HG03442 (cell line): ENCODE results near the gene DCTN2.
"Not testable (repeated sequence)": the region's sequence is repeated elsewhere in the genome, so short reads cannot be mapped to it uniquely, and the experiment has no call there.

Source experiments
- ATAC-seq: cut with Tn5 transposase; IDR thresholded peaks from one replicate; pipeline ENCODE4 v1.9.1; 2021; ENCODE audit warnings: mild to moderate bottlenecking, moderate library complexity; ENCODE audit not compliant: unreplicated experiment

The DCTN2 gene

DNA sequence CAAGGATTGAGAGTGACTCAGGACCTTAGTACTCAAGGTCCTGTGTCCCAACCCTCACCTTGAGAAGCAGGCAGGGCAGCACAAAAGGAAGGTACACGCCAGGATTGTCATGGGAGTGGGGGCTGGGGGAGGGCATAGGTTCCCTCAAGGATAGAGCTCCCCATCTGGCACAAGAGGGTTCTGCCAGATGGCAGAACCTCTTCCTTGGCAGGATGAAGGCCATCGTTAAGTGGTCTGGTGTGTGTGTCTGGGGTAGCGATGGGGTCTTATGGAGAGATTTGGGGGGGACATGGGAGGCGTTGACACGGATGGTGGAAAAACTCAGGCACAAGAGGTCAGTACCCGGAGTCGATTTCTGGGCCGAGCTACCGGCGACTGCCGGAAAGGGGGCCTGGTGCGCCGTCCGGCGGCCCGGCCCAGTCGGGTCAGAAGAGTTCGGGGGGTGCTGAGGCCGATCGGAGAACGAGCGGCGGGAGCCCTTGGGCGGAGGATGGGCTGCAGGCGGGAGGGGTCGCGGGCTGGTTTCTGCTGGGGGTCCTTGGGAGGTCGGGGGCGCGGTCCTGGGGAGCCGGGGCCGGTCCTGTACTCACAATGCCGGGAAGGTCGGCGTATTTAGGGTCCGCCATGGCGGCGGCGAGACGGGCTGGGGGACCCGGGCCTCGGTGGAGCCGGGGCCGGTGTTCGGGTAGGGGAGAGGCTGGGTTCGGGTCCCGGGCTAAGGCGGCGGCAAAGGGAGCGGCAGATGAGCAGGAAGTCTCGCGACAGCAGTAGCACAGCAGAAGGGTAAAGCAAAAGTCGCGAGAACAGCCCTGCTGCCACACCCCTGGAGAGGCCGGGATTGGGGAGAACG lies at the start of gene DCTN2:
Gene DCTN2, minus strand, starts transcription at position 755 of the 850 bp plus-strand sequence. Its CDS starts 129 bp downstream, at position 626.
- ATAC-seq, result peak; percentile 98

DNA sequence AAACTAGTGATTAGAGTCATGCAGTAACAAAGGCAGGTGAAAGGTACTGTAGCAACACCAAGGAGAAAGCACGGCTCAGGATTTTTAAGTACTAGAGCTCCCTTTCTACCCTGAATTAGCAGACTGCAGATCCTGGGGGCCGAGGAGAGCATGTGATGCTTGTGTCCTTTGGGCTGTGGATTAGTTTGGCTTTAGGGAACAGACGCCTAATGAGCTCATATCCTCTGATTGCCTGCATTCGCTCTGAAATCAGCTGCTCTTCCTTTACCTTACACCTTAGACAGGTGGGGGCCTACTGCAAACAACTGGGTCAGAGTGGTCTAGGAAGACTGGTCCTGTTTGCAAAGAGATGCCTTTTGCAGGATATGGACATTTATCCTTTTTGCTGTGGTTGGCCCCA lies 46.2 kb upstream of the DCTN2 start:
- no peak for ATAC-seq

DNA sequence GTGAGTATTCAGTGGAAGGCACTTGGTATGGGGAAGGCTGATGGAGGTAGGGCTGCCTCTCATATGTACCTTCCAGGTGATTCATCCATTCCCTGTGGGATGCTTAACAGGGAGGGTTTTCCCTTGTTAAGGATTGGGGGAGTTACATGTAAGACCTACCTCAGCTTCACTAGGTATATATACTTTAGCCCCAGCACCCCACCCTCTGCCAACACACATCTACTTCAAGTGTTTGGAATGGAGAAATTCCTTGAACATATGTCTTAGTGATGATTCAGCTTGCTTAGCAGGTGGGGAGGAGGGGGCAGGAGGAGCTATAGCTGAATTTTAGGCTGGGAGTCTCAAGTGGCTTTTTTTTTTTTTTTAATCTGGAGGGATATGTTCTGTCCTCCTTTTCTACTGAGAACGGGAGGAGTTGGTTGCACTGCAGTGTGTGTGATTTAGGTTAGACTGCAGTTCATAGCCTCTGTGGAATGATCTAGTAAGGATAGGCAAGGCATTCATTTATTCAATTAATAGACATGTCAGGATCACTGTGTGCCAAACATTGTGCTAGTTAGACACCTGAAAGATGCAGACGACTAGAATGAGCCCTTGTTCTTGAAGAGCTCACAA lies 45.7 kb upstream of the DCTN2 start:
- no peak for ATAC-seq

DNA sequence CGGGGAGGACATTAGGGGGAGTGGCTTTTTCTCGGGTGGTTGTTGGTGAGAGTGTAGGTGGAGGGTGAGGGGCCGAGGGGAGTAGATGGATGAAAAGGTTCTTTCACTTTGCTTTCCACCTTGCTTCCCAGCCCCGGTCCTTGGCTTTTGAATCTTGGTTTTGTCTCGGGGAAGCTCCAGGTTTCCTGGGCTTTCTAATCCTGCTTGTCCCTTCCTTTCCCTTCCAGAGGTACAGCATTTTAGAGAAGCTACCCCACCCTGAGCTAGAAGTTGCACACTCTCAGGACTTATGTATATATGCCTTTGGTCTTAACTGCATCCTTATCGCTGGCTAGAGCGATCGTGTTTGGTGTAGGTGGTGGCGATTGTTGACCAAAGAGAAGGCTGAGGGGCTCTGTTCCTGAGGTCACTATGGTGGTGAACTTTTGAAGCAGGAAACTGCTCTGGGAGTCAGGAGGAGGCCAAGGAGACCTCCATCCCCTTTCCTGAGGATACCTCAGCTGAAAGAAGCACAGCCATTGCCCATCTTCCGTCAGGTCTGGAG lies 44.9 kb upstream of the DCTN2 start:
- ATAC-seq, result no peak

DNA sequence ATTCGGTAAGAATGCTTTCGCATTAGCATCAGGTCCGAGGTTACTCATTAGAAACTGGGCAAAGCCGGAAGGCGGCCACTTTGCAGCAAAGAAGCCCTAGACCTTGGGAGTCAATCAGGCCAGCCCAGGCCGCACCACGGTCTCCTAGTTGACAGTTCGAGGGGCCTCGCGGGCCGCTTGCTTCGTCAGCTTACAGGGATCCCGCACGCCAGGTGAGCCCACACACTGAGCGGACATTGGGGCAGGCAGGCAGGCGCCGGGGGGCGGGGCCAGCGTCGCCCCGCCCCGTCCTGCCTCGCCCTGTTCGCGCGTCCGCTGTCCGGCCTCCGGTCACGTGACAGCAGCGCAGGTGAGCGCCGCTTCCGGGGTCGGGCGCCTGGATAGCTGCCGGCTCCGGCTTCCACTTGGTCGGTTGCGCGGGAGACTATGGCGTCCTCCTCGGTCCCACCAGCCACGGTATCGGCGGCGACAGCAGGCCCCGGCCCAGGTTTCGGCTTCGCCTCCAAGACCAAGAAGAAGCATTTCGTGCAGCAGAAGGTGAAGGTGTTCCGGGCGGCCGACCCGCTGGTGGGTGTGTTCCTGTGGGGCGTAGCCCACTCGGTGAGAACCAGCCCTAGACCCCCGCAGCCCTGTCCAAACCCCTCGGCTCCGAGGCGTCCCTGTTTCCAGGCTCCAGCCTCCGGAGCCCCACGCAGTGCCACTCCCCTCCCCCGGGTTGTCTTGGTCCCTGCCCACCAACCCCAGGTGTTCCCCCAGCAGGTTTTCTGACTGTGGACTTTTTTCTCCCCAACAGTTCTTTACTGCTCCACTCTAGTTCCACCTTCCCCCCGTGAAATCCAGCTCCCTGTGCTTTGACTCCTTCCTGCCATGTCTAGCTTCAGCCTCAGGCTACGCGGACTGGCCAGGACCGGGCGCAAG lies 44.1 kb upstream of the DCTN2 start, which contains the start of gene PIP4K2C:
Gene PIP4K2C, plus strand, starts transcription at position 329 of the 918 bp plus-strand sequence. Its CDS starts 98 bp downstream, at position 427.
- peak; percentile 92 for ATAC-seq

DNA sequence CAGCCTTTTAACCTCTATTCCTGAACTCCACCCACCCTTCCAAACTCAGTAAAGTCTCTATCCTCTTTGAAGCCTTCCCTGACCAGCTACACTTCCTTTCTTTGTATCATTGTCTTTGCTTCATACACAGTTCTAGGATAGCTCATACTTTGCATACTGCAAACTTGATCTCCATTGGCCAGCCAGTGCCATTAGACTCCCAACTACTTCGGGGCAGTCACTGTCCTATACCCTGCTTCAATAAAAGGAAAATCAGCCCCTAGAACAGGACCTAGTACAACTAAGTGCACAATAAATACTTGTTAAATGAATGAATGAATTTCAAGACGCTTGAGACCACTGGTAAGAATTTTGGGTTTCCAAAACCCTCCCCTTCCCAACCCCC lies 43.5 kb upstream of the DCTN2 start:
- no peak for ATAC-seq

DNA sequence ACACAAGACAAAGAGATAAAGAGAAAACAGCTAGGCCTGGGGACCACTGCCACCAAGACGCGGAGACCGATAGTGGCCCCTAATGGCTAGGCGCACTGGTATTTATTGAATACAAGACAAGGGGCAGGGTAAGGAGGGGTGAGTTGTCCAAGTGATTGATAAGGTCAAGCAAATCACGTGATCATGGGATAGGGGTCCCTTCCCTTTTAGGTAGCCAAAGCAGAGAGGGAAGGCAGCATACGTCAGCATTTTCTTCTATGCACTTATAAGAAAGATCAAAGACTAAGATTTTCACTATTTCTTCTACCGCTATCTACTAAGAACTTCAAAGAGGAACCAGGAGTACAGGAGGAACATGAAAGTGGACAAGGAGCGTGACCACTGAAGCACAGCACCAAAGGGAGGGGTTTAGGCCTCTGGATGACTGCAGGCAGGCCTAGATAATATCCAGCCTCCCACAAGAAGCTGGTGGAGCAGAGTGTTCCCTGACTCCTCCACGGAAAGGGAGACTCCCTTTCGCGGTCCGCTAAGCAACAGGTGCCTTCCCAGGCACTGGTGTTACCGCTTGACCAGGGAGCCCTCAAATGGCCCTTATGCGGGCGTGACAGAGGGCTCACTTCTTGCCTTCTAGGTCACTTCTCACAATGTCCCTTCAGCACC lies 42.1 kb upstream of the DCTN2 start:
- not testable (repeated sequence) for ATAC-seq

DNA sequence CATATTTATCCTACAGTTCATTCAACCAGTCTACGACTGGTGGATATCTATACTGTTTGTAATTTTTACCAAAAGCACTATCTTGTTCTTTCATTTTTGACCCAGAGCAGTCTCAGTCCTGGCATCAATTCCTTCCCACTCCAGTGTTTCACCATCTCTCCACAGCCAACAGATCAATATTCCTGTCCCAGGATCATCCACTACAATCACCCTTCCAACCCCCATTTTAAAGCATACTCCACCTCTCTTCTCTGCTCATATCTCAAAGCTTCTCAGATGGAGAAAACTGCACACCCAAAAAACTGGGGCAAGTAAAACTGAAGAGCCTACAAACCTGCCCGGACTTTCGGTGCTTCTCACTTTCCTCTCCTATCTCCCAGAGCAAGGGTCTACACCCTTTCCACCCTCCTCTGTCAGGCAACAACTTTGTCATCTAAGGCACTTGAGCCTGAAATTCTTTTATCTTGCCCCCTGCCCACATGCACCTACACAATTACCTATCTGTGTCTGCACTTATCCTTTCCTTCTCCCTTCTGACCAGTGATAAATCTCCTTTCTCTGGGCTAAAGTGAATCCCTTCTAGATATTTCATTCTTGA lies 39.9 kb upstream of the DCTN2 start:
- ATAC-seq, result no peak

DNA sequence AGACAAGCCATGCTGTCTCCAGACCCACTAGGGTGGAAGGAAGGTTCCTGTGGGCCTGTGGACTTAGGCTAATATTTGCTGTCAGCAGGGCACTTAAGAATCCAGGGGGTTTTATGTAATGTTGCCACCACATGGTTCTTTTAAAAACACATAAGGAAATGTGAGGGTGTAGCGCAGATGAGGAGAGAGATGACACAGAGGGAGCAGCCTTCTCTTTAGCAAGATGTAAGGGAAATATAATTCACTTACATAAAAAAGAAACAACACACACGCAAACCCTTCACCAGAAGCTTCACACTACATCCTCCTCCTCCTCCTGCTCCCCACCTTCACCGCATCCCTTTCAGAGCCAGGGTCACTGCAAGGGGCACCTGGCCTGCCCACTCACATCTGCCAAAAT lies 39.1 kb upstream of the DCTN2 start:
- ATAC-seq, result no peak

DNA sequence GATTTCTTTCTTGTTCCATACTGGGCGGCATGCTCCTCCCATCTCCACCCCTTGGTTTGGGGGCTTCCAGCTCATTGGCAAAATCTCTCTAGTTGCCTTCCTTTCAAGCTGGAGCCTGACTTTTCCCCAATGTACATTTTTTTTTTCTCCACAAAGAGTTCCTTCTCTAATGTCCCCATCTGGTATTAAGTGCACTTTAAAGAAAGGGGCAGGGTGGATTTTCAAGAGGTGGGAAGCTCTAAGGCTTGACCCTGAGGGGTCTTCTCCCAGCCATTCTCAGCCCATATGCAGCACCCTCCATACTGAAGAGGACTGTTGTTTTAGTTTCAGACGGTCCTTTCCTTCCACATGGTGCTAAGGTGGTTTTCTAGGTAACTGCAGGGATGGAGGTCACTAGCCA lies 38.2 kb upstream of the DCTN2 start:
- no peak for ATAC-seq

DNA sequence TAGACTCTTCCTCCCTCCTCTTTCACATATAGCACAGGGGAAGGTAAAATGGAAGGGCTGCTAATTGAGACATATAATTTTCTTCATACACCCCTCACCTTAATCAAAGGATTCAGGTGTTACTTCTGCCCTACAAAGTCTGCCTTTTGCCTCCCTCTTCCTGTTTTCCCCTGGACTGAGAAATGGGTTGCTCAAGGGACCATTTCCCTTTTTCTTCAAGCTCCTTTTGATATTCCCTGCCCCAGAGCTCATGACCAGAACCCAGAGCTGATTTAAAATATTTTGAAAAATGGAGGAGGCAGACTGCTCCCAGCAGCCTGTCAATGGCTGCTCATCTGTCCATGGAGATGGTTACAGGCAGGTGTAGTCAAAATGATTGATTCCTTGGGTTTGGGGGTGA lies 37.7 kb upstream of the DCTN2 start:
- no peak for ATAC-seq

DNA sequence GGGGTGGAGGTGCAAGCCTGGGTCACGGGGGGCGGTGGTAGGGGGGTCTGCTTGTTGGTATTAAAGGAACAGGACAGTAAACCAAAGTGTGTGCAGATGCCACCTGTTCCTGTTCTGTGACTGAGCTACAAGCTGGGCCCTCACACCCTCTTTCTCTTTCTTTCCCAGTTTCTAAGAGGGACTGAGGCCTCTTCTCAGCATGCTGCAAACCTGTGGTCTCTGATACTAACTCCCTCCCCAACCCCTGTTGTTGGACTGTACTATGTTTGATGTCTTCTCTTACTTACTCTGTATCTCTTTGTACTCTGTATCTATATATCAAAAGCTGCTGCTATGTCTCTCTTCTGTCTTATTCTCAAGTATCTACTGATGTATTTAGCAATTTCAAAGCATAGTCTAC lies 37.1 kb upstream of the DCTN2 start:
- ATAC-seq, result no peak

DNA sequence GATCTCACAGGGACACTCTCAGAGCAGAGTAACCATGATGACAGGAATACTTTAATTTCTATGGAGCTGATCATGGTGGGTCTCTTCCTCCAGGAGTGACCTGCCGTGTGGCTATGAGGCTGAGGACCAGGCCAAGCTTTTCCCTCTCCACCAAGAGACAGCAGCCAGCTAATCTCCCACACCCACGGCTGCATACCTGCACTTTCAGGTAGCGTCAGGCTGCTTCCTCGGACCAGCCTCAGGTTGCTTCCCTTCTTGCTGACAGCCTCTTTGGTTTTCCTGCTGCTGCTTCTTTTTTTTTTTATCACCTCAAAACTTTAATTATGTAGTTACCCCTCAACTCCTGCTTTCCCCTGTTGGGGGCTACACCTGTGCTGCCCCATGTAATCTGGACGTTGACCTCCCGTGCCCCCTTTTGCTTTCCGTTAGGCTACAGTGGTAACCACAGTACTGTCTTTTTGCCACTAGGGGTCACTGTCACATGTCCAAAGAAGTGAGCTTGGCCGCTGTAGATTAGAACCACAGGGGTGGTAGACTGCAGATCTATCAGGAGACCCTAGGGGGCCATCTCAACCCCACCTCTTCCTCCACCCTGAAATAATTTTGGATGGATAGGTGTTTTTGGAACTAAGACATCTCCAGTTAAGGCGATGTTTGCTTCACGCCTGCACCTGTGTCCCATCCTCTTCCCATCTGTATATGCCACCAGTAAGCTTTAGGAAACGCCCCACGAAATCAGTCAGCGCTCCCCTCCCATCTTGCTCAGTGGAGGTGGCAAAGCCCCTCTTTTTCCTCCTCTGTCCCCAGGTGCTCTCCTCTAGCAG lies 36.2 kb upstream of the DCTN2 start:
- ATAC-seq, result peak; percentile 97

DNA sequence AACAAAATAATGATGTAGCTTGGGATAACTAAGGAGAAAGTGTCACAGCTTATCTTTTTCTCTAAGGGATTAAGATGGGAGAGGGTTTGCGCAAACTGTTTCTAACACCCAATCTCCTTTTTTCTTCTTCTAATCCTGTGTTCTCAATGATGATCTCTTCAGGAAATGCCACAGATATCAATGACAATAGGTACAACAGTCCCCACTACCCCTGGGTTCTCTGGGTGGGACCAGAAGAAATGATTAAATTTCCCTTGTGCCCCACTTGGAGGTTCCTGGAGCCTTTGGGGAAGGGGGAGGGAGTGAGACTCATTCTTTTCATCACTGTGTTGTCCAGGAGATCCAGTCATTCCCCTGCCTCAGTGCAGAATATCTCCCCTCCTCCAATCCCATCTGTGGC lies 35.4 kb upstream of the DCTN2 start:
- ATAC-seq, result no peak

DNA sequence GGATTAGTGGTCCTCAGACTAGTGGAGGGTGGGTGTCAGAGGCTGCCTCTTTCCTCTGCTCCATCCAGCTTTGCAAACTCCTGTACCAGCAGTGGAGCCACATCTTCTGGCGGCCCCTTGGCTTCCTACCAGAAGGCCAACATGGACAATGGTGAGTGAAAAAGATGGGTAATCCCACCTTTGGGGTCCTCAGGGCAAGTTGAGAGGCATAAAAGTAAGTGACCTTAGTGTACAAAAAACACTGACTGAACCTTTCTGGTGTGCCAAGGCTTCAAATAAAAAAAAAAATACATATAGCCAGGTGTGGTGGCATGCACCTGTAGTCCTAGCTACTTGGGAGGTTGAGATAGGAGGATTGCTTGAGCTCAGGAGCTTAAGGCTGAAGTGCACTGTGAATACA lies 34.8 kb upstream of the DCTN2 start:
- ATAC-seq, result no peak

DNA sequence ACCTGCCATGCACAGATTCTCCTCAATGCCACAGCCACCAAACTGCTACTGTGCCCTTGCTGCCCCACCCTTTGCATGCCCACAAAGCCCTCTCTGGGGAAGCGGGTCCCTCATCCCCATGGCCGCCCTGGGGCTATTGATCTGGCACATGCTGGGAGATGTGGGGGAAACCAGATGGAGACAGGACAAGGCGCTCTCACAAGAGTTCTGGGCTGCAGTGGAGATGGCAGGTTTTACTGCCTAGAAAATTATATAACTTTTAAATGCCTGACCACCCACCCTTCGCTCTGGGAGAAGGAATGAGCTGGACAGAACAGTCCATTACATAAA lies 33.4 kb upstream of the DCTN2 start:
- no peak for ATAC-seq

DNA sequence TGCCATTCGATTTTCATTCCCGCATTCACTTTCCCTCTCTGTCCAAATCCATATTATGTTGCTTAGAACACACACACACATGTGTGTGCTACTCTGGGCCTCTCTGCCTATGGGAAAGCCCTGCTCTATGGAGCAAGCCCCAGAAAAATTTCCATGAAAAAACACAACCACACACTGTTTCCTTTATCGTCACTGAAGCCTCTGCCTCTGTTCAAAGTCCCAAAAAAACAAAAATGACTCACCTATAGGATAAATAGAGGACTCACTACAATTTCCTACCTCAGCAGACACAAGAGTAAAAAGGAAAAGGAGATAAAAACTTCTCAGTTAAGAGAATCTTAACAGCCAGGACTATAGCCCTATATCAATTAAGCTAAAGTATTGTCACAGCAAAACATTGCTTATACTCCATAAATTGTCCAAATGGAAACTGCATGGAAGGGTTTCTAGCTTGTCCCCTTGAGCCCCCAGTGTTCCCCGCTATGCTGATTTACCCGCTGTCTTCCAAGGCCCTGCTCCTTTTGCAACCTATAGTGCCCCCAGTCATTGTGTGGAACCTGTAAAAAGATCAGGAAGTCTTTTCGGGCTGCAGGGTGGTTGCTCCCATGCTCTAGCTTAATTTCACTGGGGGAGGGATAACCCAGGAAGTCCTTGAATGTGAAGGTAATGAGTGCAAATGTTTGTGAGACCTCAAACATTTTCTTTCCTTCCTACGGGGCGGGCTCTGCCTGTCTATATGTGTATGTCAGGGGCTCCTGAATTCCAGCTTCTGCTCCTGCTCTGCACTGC lies 32.9 kb upstream of the DCTN2 start:
- no peak for ATAC-seq

DNA sequence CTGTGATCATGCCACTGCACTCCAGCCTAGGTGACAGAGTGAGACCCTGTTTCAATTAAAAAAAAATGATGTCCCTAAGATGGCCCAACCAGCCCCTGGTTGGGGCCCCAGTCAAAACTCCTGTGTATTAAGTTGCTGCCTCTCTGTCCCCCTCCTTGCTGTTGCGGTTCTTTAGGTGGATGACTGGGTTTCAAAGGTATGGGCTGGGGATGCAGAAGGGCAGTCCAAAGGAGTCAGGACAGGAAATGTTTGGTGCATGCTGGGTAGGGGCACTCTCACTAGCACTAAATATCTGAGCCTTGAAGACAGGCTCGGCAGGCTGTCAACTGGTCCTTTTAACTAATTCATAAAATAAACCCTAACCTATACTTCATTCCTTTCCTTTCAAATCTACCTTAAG lies 32.0 kb upstream of the DCTN2 start:
- ATAC-seq, result no peak
